ENCODE measurements around the gene STK39.

The STK39 gene

GRCh38 chr2:168157926-168158325 is 89.5 kb downstream of the STK39 start:
- DNase-seq (ENCODE audit: low spot score), result no peak

GRCh38 chr2:168157070-168157469 is 90.3 kb downstream of the STK39 start:
- no peak for DNase-seq (ENCODE audit: low spot score)

GRCh38 chr2:168156661-168157060 is 90.7 kb downstream of the STK39 start:
- DNase-seq (ENCODE audit: low spot score), result no peak

- DNase-seq (ENCODE audit: low spot score), result no peak
Measured at GRCh38 chr2:168155680-168156079, 91.7 kb downstream of the STK39 start.

- no peak for DNase-seq (ENCODE audit: low spot score)
Measured at GRCh38 chr2:168155046-168155445, 92.3 kb downstream of the STK39 start.

- DNase-seq (ENCODE audit: low spot score), result no peak
Measured at GRCh38 chr2:168152902-168153530, 94.4 kb downstream of the STK39 start.

GRCh38 chr2:168149986-168150385 is 97.4 kb downstream of the STK39 start:
- DNase-seq (ENCODE audit: low spot score), result no peak

- DNase-seq (ENCODE audit: low spot score), result no peak
Measured at GRCh38 chr2:168149150-168149974, 98.0 kb downstream of the STK39 start.

- no peak for DNase-seq (ENCODE audit: low spot score)
Measured at GRCh38 chr2:168147830-168148794, 99.3 kb downstream of the STK39 start.

GRCh38 chr2:168146892-168147810 is 100.2 kb downstream of the STK39 start:
- no peak for DNase-seq (ENCODE audit: low spot score)

GRCh38 chr2:168145426-168146310 is 101.7 kb downstream of the STK39 start:
- DNase-seq (ENCODE audit: low spot score), result no peak

- DNase-seq (ENCODE audit: low spot score), result no peak
Measured at GRCh38 chr2:168145011-168145410, 102.4 kb downstream of the STK39 start.

GRCh38 chr2:168143813-168144212 is 103.6 kb downstream of the STK39 start:
- DNase-seq (ENCODE audit: low spot score), result no peak

GRCh38 chr2:168140892-168141291 is 106.5 kb downstream of the STK39 start:
- no peak for DNase-seq (ENCODE audit: low spot score)

GRCh38 chr2:168139852-168140251 is 107.5 kb downstream of the STK39 start:
- DNase-seq (ENCODE audit: low spot score), result no peak

- DNase-seq (ENCODE audit: low spot score), result no peak
Measured at GRCh38 chr2:168138901-168139300, 108.5 kb downstream of the STK39 start.

- DNase-seq (ENCODE audit: low spot score), result no peak
Measured at GRCh38 chr2:168138374-168138773, 109.0 kb downstream of the STK39 start.

- DNase-seq (ENCODE audit: low spot score), result no peak
Measured at GRCh38 chr2:168137510-168138180, 109.8 kb downstream of the STK39 start.

GRCh38 chr2:168136392-168136977 is 110.9 kb downstream of the STK39 start:
- peak; percentile 53 for DNase-seq (ENCODE audit: low spot score)

Measured in CD4-positive, alpha-beta T cell treated with Interleukin-2 at 100 ng/mL for 4 hours (primary cell).